HG03064 (cell line): Measurements from ENCODE around the gene NUDT4.
"Not testable (repeated sequence)": the region's sequence is repeated elsewhere in the genome, so short reads cannot be mapped to it uniquely, and the experiment has no call there.

Experiments used
- ATAC-seq: cut with Tn5 transposase; IDR thresholded peaks from one replicate; pipeline ENCODE4 v1.9.1; 2021; ENCODE audit warnings: low read depth; ENCODE audit not compliant: unreplicated experiment

NUDT4 gene

GRCh38 chr12:93365616-93366405 lies 11.9 kb upstream of the NUDT4 start:
- no peak for ATAC-seq

- no peak for ATAC-seq
Observed at GRCh38 chr12:93366422-93366821, 11.3 kb upstream of the NUDT4 start.

- ATAC-seq = no peak
Observed at GRCh38 chr12:93368766-93369165, 9.0 kb upstream of the NUDT4 start.

- no peak for ATAC-seq
Observed at GRCh38 chr12:93369505-93369904, 8.2 kb upstream of the NUDT4 start.

- no peak for ATAC-seq
Observed at GRCh38 chr12:93370947-93371346, 6.8 kb upstream of the NUDT4 start.

- ATAC-seq = no peak
Observed at GRCh38 chr12:93373961-93374656, 3.6 kb upstream of the NUDT4 start.

- no peak for ATAC-seq
Observed at GRCh38 chr12:93375906-93376305, 1.8 kb upstream of the NUDT4 start.

- no peak for ATAC-seq
Observed at GRCh38 chr12:93376436-93377251, 1.1 kb upstream of the NUDT4 start.

GRCh38 chr12:93378196-93378997 lies 672 bp downstream of the NUDT4 start:
- peak; percentile 25 for ATAC-seq

GRCh38 chr12:93378998-93379325 lies 1.2 kb downstream of the NUDT4 start:
- ATAC-seq = no peak

GRCh38 chr12:93379326-93379980 lies 1.7 kb downstream of the NUDT4 start:
- ATAC-seq = no peak

GRCh38 chr12:93379981-93380361 lies 2.2 kb downstream of the NUDT4 start:
- no peak for ATAC-seq

GRCh38 chr12:93380480-93381121 lies 2.9 kb downstream of the NUDT4 start:
- ATAC-seq = no peak

- no peak for ATAC-seq
Observed at GRCh38 chr12:93381161-93381975, 3.6 kb downstream of the NUDT4 start.

GRCh38 chr12:93381976-93382437 lies 4.3 kb downstream of the NUDT4 start:
- ATAC-seq = not testable (repeated sequence)

GRCh38 chr12:93387780-93388179 lies 10.1 kb downstream of the NUDT4 start:
- no peak for ATAC-seq

- ATAC-seq = no peak
Observed at GRCh38 chr12:93390031-93390430, 12.3 kb downstream of the NUDT4 start.

GRCh38 chr12:93390549-93391297 lies 13.0 kb downstream of the NUDT4 start:
- no peak for ATAC-seq
